Renal cortex interstitium (tissue), 11 donors: ENCODE results near the gene TOGARAM1. TPM values are rescaled to one million over a fixed set of nuclear protein-coding genes. Genes with fewer than 3 reads are reported as not detected.

Experiments used
- DNase-seq, 11 donors: peaks; one replicate each; pipeline ENCODE4 v3.0.0-alpha.2; 2013; ENCODE audit warnings: low read depth in 9 of 11, low spot score in 4 of 11; ENCODE audit errors: extremely low read depth in 1 of 11
- polyA plus RNA-seq, 3 donors: library from polyadenylated mRNA; unstranded; fragments of 120-200 nt; gene quantifications; one replicate each; pipeline ENCODE4 v1.2.1, GENCODE V29; 2013; ENCODE audit not compliant: insufficient read length in 3 of 3

The TOGARAM1 gene
- polyA plus RNA-seq, 3 donors = 29.2 to 43.3 (median 41.8) TPM

DNA sequence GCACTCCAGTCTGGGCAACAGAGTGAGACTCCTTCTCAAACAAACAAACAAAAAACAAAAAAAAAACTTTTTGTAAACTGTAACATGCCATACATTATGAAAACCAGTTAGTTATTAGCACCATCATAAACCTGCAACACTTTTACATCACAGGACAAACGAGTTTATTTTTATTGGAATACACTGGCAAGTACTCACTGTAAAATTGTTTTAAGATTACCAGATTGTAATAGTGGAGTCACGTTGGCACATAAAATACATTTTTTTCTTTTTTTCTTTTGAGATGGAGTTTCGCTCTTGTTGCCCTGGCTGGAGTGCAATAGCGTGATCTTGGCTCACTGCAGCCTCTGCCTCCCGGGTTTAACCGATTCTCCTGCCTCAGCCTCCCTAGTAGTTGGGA, 156.6 kb downstream of the TOGARAM1 start:
- no peak for DNase-seq

DNA sequence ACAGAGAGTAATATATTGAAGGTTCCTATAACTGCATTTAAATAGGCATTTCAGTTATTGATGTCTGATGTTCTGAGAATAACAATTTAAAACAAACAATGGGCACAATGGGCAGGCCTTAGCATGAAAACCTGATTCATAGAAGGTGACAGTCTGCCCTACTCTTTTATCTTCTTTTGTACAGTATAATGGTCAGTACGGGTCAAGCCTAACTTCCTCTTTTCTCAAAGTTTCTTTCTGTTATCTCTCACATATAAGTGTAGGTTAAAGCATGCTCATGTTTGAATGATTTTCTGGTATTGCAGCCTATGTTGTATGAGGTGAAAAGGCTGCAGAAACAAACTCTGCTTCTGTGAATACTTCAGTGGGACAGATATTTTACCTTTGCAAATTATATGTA, 158.1 kb downstream of the TOGARAM1 start:
- DNase-seq = no peak

DNA sequence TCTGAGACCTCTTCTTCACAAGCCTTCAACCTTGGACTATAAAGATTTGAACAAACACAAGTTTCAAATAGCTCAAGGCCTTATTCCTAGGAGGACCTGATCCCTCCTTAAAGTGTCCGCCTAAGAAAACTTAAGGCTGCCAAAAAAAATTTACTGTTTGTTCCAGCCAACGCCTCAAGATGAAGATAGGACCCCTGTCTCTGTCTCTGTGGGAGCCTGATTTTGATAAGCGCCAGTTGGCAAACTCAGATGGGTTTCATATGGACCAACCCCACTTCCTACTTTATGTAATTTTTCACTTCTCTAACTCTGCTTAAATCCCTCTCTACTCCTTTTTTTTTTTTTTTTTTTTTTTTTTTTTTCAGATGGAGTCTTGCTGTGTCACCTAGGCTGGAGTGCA, 161.3 kb downstream of the TOGARAM1 start:
- DNase-seq = no peak

Other genes starting within 250 kb of the TOGARAM1 start
- 10 to 100 TPM; 13.0 to 17.5 (median 16.7) TPM for gene KLHL28, start 243 bp upstream of the TOGARAM1 start, polyA plus RNA-seq
- 10 to 100 TPM; 66.2 to 78.8 (median 72.7) TPM for gene PRPF39, start 121.9 kb downstream of the TOGARAM1 start, polyA plus RNA-seq
- 100 to 1,000 TPM; 118 to 147 (median 122) TPM for gene FKBP3, start 172.3 kb downstream of the TOGARAM1 start, polyA plus RNA-seq
- gene FANCM, start 173.7 kb downstream of the TOGARAM1 start, polyA plus RNA-seq = 10 to 100 TPM; 10.2 to 12.2 (median 11.1) TPM